ENCODE data around the gene GPR173.

Gene GPR173

GRCh38 chrX:53018627-53019026, 30.0 kb upstream of the GPR173 start:
- Histone ChIP-seq H3K27ac (ENCODE audit: low read depth, low read length) (no peak overlapping the region), H3K4me3 (ENCODE audit: insufficient read depth, low read length, poor library complexity, severe bottlenecking) (no peak overlapping the region), H3K4me2 (ENCODE audit: low read depth, low read length, poor library complexity, severe bottlenecking) (no peak overlapping the region), H4K20me1 (ENCODE audit: low read depth, low read length) (no peaks in the 10 kb centered on the region), H2AFZ (ENCODE audit: low read depth, low read length, severe bottlenecking) (no peak overlapping the region), H3K9ac (ENCODE audit: low read length) (no peak overlapping the region), H3K27me3 (ENCODE audit: low read length) (no peaks in the 10 kb centered on the region), H3K9me2 (replicated peaks; ENCODE audit: insufficient read depth, low read length) (no peaks in the 10 kb centered on the region), H3K9me3 (ENCODE audit: insufficient read depth, low read length) (no peaks in the 10 kb centered on the region), H3K79me2 (ENCODE audit: insufficient read depth, low read length) (no peaks in the 10 kb centered on the region), H3K36me3 (ENCODE audit: low read length) (no peaks in the 10 kb centered on the region), H3F3A (ENCODE audit: insufficient read depth) (no peaks in the 10 kb centered on the region)
- TF ChIP-seq, protein P1, sequence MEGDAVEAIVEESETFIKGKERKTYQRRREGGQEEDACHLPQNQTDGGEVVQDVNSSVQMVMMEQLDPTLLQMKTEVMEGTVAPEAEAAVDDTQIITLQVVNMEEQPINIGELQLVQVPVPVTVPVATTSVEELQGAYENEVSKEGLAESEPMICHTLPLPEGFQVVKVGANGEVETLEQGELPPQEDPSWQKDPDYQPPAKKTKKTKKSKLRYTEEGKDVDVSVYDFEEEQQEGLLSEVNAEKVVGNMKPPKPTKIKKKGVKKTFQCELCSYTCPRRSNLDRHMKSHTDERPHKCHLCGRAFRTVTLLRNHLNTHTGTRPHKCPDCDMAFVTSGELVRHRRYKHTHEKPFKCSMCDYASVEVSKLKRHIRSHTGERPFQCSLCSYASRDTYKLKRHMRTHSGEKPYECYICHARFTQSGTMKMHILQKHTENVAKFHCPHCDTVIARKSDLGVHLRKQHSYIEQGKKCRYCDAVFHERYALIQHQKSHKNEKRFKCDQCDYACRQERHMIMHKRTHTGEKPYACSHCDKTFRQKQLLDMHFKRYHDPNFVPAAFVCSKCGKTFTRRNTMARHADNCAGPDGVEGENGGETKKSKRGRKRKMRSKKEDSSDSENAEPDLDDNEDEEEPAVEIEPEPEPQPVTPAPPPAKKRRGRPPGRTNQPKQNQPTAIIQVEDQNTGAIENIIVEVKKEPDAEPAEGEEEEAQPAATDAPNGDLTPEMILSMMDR (IDR thresholded peaks at IDR 0.05; ENCODE audit: insufficient read depth, low read length, poor library complexity, severe bottlenecking): no peak
- TF ChIP-seq EZH2phosphoT487 (conservative IDR thresholded peaks at IDR 0.05; ENCODE audit: low read length): no peak

- H3K79me2 ChIP-seq (ENCODE audit: insufficient read depth, low read length): no peaks in the 10 kb centered on the region
- H3K9me2 ChIP-seq (replicated peaks; ENCODE audit: insufficient read depth, low read length): no peaks in the 10 kb centered on the region
- no peaks in the 10 kb centered on the region for H3K9me3 ChIP-seq (ENCODE audit: insufficient read depth, low read length)
- H3K36me3 ChIP-seq (ENCODE audit: low read length): no peaks in the 10 kb centered on the region
- H3K4me2 ChIP-seq (ENCODE audit: low read depth, low read length, poor library complexity, severe bottlenecking): no peak overlapping the region
- H3K4me3 ChIP-seq (ENCODE audit: insufficient read depth, low read length, poor library complexity, severe bottlenecking): no peak overlapping the region
- H3K9ac ChIP-seq (ENCODE audit: low read length): no peak overlapping the region
- no peaks in the 10 kb centered on the region for H3F3A ChIP-seq (ENCODE audit: insufficient read depth)
- no peak overlapping the region for H3K27ac ChIP-seq (ENCODE audit: low read depth, low read length)
- H3K27me3 ChIP-seq (ENCODE audit: low read length): no peaks in the 10 kb centered on the region
- H4K20me1 ChIP-seq (ENCODE audit: low read depth, low read length): no peaks in the 10 kb centered on the region
- TF ChIP-seq, protein P1 (IDR thresholded peaks at IDR 0.05; ENCODE audit: insufficient read depth, low read length, poor library complexity, severe bottlenecking): no peak
- no peak for TF ChIP-seq EZH2phosphoT487 (conservative IDR thresholded peaks at IDR 0.05; ENCODE audit: low read length)
- H2AFZ ChIP-seq (ENCODE audit: low read depth, low read length, severe bottlenecking): no peak overlapping the region
Measured at GRCh38 chrX:53022381-53022780, 26.2 kb upstream of the GPR173 start.

GRCh38 chrX:53028678-53029077, 19.9 kb upstream of the GPR173 start:
- Histone ChIP-seq H3K9me3 (ENCODE audit: insufficient read depth, low read length) (no peaks in the 10 kb centered on the region), H3K4me2 (ENCODE audit: low read depth, low read length, poor library complexity, severe bottlenecking) (no peak overlapping the region), H3K27ac (ENCODE audit: low read depth, low read length) (no peak overlapping the region), H3K4me3 (ENCODE audit: insufficient read depth, low read length, poor library complexity, severe bottlenecking) (no peak overlapping the region), H3K36me3 (ENCODE audit: low read length) (no peaks in the 10 kb centered on the region), H2AFZ (ENCODE audit: low read depth, low read length, severe bottlenecking) (no peak overlapping the region), H3F3A (ENCODE audit: insufficient read depth) (no peaks in the 10 kb centered on the region), H3K9ac (ENCODE audit: low read length) (no peak overlapping the region), H4K20me1 (ENCODE audit: low read depth, low read length) (no peaks in the 10 kb centered on the region), H3K9me2 (replicated peaks; ENCODE audit: insufficient read depth, low read length) (no peaks in the 10 kb centered on the region), H3K79me2 (ENCODE audit: insufficient read depth, low read length) (no peaks in the 10 kb centered on the region), H3K27me3 (ENCODE audit: low read length) (no peaks in the 10 kb centered on the region)
- no peak for TF ChIP-seq EZH2phosphoT487 (conservative IDR thresholded peaks at IDR 0.05; ENCODE audit: low read length)
- TF ChIP-seq, protein P1 (IDR thresholded peaks at IDR 0.05; ENCODE audit: insufficient read depth, low read length, poor library complexity, severe bottlenecking): no peak

All from SU-DHL-6 (cell line).